A673 (cell line): ENCODE measurements around the gene CLHC1. TPM values are rescaled to one million over a fixed set of nuclear protein-coding genes. Genes with fewer than 3 reads are reported as not detected.
A peak's percentile ranks its signal among the peaks of the same experiment; 100 is the strongest.

Source experiments
- BruUV-seq: library from RNA; stranded (reverse); fragments of 400-500 nt; replicated peaks from 2 replicates; lab custom pipeline; 2021; lab: Mats Ljungman, UMichigan
- CTCF ChIA-PET: fragments of 300-600 bp; sonication (Branson Sonifier 250); formaldehyde crosslinking; loops from one replicate; lab custom pipeline; 2022; ENCODE audit warnings: antibody characterized with exemption; lab: Charles Lee
- POLR2A ChIA-PET: fragments of 300-600 bp; sonication (Branson Sonifier 250); formaldehyde crosslinking; loops from one replicate; lab custom pipeline; 2022; ENCODE audit warnings: antibody characterized with exemption; ENCODE audit not compliant: low non-redundant PET; lab: Charles Lee
- DNase-seq: peaks from one replicate; pipeline ENCODE4 v3.0.0-alpha.2; 2015; ENCODE audit warnings: low spot score
- H3K27ac ChIP-seq: fragments of 200-600 bp; sonication (generic); 2 replicates; pipeline ENCODE4 v1.5.1; 2016; ENCODE audit warnings: mixed run types, low read depth, mild to moderate bottlenecking, mixed read lengths, antibody characterized with exemption, low read length; ENCODE audit not compliant: poor library complexity, severe bottlenecking
- H3K27me3 ChIP-seq: fragments of 200-600 bp; sonication (generic); replicated peaks from 2 replicates; pipeline ENCODE4 v1.6.1; 2017; ENCODE audit warnings: mixed run types, low read depth, mild to moderate bottlenecking, mixed read lengths, antibody characterized with exemption, low read length; ENCODE audit not compliant: insufficient read depth, poor library complexity
- H3K36me3 ChIP-seq: fragments of 200-600 bp; sonication (generic); 2 replicates; pipeline ENCODE4 v1.6.1; 2016; ENCODE audit warnings: mixed run types, mild to moderate bottlenecking, mixed read lengths, antibody characterized with exemption, low read length; ENCODE audit not compliant: insufficient read depth, poor library complexity, severe bottlenecking
- H3K4me1 ChIP-seq: fragments of 200-600 bp; sonication (generic); 2 replicates; pipeline ENCODE4 v1.6.1; 2017; ENCODE audit warnings: mixed run types, mild to moderate bottlenecking, mixed read lengths, antibody characterized with exemption, low read length; ENCODE audit not compliant: insufficient read depth, poor library complexity, severe bottlenecking
- H3K4me3 ChIP-seq: fragments of 200-600 bp; sonication (generic); 2 replicates; pipeline ENCODE4 v1.5.1; 2016; ENCODE audit warnings: low read depth, mixed run types, mild to moderate bottlenecking, mixed read lengths, low read length; ENCODE audit not compliant: poor library complexity, severe bottlenecking
- H3K9me3 ChIP-seq: fragments of 200-600 bp; sonication (generic); 2 replicates; pipeline ENCODE4 v1.6.1; 2016; ENCODE audit warnings: mixed run types, low read depth, mild to moderate bottlenecking, mixed read lengths, antibody characterized with exemption, low read length; ENCODE audit not compliant: poor library complexity, severe bottlenecking
- EZH2 ChIP-seq: fragments of 200-600 bp; sonication (generic); IDR thresholded peaks from 2 replicates; pipeline ENCODE4 v1.6.1; 2017; ENCODE audit warnings: borderline replicate concordance, low read depth, mild to moderate bottlenecking, mixed read lengths, antibody characterized with exemption, low read length; ENCODE audit not compliant: poor library complexity, severe bottlenecking
- intact Hi-C: fragments of 100-400 bp; cut with micrococcal nuclease; formaldehyde crosslinking; loops from one replicate; pipeline ENCODE4 v1.10.0; 2022; ENCODE audit not compliant: unreplicated experiment
- total RNA-seq: library from RNA; stranded (reverse); gene quantifications from 2 replicates; pipeline ENCODE4 v1.2.3, GENCODE V29; 2021
- TF ChIP-seq, protein P1 (sequence below): fragments of 300-800, 200-600 bp; sonication (generic); conservative IDR thresholded peaks from 2 replicates; pipeline ENCODE4 v1.5.1; 2017; ENCODE audit warnings: low read depth, mild to moderate bottlenecking, antibody characterized with exemption, low read length, moderate library complexity, mixed read lengths

CLHC1 gene
- total RNA-seq, 1 experiment from 2014 or later, result 9.1 TPM

DNA sequence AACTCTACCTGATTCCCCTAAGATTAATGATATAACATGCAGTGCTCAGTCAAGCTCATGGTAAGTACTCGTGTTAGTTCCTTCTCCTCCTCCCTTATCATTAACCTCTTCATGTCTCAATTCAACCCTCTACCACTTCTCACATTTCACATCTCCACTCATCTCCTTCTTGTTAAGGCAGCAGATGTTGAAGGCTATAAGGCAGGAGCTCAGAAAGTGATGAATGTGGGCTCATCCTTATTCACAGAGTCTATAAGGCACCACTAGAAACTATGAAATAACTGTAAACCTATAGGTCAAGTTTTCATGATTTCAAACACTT, 56.0 kb downstream of the CLHC1 start:
- POLR2A ChIA-PET, result no interaction called here
- no TSS peak for BruUV-seq
- no peaks in the 10 kb centered on the region for H3K9me3 ChIP-seq
- CTCF ChIA-PET, result interaction anchor here (0.6 to 3.2 kb wide), 3 partner anchors 83 to 316 kb away, joined by 3 to 17 read pairs (median 3); no protein-coding TSS in a partner anchor
- intact Hi-C loops, result loop anchor here (10.0 kb wide), 1 partner anchor 651 kb away; no protein-coding TSS in a partner anchor
- H3K27me3 ChIP-seq, result no peaks in the 10 kb centered on the region
- DNase-seq, result no peak
- no peak overlapping the region for H3K27ac ChIP-seq
- peaks cover 16% of the 10 kb centered on the region for H3K4me1 ChIP-seq
- TF ChIP-seq, protein P1, sequence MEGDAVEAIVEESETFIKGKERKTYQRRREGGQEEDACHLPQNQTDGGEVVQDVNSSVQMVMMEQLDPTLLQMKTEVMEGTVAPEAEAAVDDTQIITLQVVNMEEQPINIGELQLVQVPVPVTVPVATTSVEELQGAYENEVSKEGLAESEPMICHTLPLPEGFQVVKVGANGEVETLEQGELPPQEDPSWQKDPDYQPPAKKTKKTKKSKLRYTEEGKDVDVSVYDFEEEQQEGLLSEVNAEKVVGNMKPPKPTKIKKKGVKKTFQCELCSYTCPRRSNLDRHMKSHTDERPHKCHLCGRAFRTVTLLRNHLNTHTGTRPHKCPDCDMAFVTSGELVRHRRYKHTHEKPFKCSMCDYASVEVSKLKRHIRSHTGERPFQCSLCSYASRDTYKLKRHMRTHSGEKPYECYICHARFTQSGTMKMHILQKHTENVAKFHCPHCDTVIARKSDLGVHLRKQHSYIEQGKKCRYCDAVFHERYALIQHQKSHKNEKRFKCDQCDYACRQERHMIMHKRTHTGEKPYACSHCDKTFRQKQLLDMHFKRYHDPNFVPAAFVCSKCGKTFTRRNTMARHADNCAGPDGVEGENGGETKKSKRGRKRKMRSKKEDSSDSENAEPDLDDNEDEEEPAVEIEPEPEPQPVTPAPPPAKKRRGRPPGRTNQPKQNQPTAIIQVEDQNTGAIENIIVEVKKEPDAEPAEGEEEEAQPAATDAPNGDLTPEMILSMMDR, result no peak
- TF ChIP-seq EZH2, result no peak
- H3K4me3 ChIP-seq, result no peak overlapping the region
- no peaks in the 10 kb centered on the region for H3K36me3 ChIP-seq

DNA sequence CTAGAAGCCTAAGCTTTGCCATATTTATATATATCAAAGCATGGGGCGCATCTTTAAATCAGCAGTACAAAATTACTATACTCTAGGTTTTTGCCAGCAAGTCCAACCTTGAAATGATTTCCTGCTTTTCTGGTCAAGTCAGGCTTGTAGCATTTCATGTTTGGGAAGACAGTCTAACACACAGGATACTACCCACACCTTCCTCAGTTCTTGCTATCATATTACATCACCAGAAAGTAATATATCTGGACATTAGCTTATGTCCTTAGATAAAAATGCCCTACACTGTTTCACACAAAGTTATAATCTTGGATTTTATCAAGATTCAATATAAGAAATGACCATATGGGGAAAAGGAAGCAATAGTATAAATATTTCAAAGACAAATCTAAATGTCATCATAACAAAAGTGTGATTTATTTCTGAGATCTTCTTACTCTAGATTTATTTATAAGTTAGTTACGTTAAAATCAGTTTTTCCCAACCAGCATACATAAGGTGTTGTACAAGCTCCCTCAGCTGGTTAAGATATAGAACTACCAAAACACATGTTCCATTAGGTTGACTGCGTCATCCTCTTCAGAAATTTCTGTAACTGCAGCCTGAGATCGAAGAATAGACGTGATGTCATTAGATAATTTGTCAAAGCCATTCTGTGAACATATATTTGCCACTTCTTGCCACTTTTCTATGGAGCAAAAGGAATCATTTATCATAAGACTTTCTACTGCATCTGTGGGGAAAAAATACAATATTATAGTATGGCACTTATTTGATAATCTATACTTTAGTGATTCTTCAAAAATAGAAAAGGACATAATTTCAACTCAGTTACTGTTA, 56.6 kb downstream of the CLHC1 start:
- DNase-seq, result peak; percentile 75
- TF ChIP-seq EZH2, result no peak
- TF ChIP-seq, protein P1, result peak; percentile 75
- no peak overlapping the region for H3K4me3 ChIP-seq
- H3K4me1 ChIP-seq, result peaks cover 16% of the 10 kb centered on the region
- ChIA-PET CTCF (interaction anchor here (1.7 to 3.2 kb wide), 3 partner anchors 161 to 315 kb away, joined by 3 to 17 read pairs (median 5); no protein-coding TSS in a partner anchor), POLR2A (no interaction called here)
- no TSS peak for BruUV-seq
- intact Hi-C loops, result loop anchor here (2.0 to 10.0 kb wide), 2 partner anchors 275 to 651 kb away; no protein-coding TSS in a partner anchor
- no peaks in the 10 kb centered on the region for H3K27me3 ChIP-seq
- no peaks in the 10 kb centered on the region for H3K9me3 ChIP-seq
- no peaks in the 10 kb centered on the region for H3K36me3 ChIP-seq
- H3K27ac ChIP-seq, result no peak overlapping the region

DNA sequence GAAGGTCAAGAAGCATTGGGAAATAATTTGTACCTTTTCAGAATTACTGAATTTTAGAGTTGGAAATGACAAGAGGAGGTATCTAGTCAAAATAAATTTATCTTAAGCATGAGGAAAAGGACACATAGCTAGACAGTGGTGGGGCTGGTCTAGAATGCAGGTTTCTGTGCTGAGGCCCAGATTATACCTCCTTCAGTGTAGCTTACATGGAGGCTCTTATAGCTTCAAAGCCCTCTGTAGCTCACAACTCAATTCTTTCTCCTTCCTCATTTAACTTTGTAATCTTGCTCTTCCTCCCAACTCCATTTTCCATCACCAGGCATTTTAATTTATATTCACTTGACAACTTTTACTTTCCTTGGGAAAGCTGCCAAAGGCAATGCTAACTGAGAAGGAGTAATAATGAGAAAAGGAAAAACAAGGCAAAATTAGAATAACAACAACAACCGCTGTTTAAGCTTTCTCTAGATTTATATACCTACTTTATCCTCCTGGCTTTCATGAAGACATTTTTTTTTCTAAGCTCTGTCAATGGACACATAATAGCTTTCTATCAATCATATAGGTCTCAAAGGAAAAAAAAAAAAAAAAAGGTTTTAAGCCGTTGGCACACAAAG, 58.5 kb downstream of the CLHC1 start:
- intact Hi-C loops, result loop anchor here (2.0 to 10.0 kb wide), 2 partner anchors 273 to 649 kb away; no protein-coding TSS in a partner anchor
- POLR2A ChIA-PET, result interaction anchor here (0.6 kb wide), 1 partner anchor 463 kb away, joined by 7 read pairs; no protein-coding TSS in a partner anchor
- H3K36me3 ChIP-seq, result no peaks in the 10 kb centered on the region
- no peaks in the 10 kb centered on the region for H3K27me3 ChIP-seq
- CTCF ChIA-PET, result interaction anchor here (0.6 to 3.2 kb wide), 4 partner anchors 123 to 274 kb away, joined by 3 to 17 read pairs (median 5); partner anchors contain the start of gene RTN4
- no peak for DNase-seq
- H3K4me1 ChIP-seq, result peaks cover 16% of the 10 kb centered on the region
- H3K9me3 ChIP-seq, result no peaks in the 10 kb centered on the region
- H3K27ac ChIP-seq, result peak overlapping the region; percentile 27
- TF ChIP-seq, protein P1, result no peak
- TF ChIP-seq EZH2, result no peak
- BruUV-seq, result no TSS peak
- no peak overlapping the region for H3K4me3 ChIP-seq
